SJCRH30 (cell line): ENCODE measurements around the gene ICAM2. TPM values are rescaled to one million over a fixed set of nuclear protein-coding genes. Genes with fewer than 3 reads are reported as not detected.

ENCODE experiments used
- DNase-seq, 2 experiments: peaks; one replicate each; pipeline ENCODE4 v3.0.0-alpha.2; 2015 to 2020
- H3K27ac ChIP-seq: fragments of 250-450 bp; sonication (Bioruptor Pico); 2 replicates; pipeline ENCODE4 v1.5.1; 2020; ENCODE audit warnings: mild to moderate bottlenecking, moderate library complexity
- H3K27me3 ChIP-seq: fragments of 250-450 bp; sonication (Bioruptor Pico); 2 replicates; pipeline ENCODE4 v1.5.1; 2020; ENCODE audit warnings: mild to moderate bottlenecking, moderate library complexity
- H3K36me3 ChIP-seq: fragments of 250-450 bp; sonication (Bioruptor Pico); 2 replicates; pipeline ENCODE4 v1.5.1; 2020; ENCODE audit warnings: mild to moderate bottlenecking, moderate library complexity
- H3K4me1 ChIP-seq: fragments of 250-450 bp; sonication (Bioruptor Pico); 2 replicates; pipeline ENCODE4 v1.5.1; 2020; ENCODE audit warnings: mild to moderate bottlenecking, moderate library complexity
- H3K4me3 ChIP-seq: fragments of 250-450 bp; sonication (Bioruptor Pico); 2 replicates; pipeline ENCODE4 v1.5.1; 2020; ENCODE audit warnings: mild to moderate bottlenecking, moderate library complexity
- H3K9me3 ChIP-seq: fragments of 250-450 bp; sonication (Bioruptor Pico); replicated peaks from 2 replicates; pipeline ENCODE4 v1.5.1; 2020; ENCODE audit warnings: mild to moderate bottlenecking, moderate library complexity
- total RNA-seq: library from RNA; depleted of rRNA; stranded (reverse); fragments of >200 nt; shearing (Covaris generic); gene quantifications from 2 replicates; pipeline ENCODE4 v1.2.3, GENCODE V29; 2014

Gene ICAM2
- total RNA-seq, 1 experiment from 2014 or later, result 0.43 TPM

GRCh38 chr17:63998721-63999679 lies 21.4 kb downstream of the ICAM2 start:
- Histone ChIP-seq H3K4me3 (peak overlapping the region; percentile 54), H3K9me3 (no peaks in the 10 kb centered on the region), H3K4me1 (peaks cover 16% of the 10 kb centered on the region), H3K27me3 (no peaks in the 10 kb centered on the region), H3K36me3 (no peaks in the 10 kb centered on the region), H3K27ac (no peak overlapping the region)
- no peak for DNase-seq

GRCh38 chr17:63998050-63998720 lies 22.2 kb downstream of the ICAM2 start, which contains the start of gene PRR29:
PRR29 (plus strand) TSS chr17:63998351; CDS start chr17:63998365, 14 bp downstream.
- Histone ChIP-seq H3K27me3 (no peaks in the 10 kb centered on the region), H3K4me3 (peak within 1 kb of the TSS; percentile 54), H3K36me3 (no peaks in the 10 kb centered on the region), H3K9me3 (no peaks in the 10 kb centered on the region), H3K4me1 (peaks cover 16% of the 10 kb centered on the region), H3K27ac (peak within 1 kb of the TSS; percentile 52)
- DNase-seq, result peak; percentile 72 to 80

- H3K9me3 ChIP-seq, result no peaks in the 10 kb centered on the region
- peak overlapping the region; percentile 52 for H3K27ac ChIP-seq
- H3K36me3 ChIP-seq, result no peaks in the 10 kb centered on the region
- peak; percentile 69 to 78 for DNase-seq
- no peaks in the 10 kb centered on the region for H3K27me3 ChIP-seq
- H3K4me3 ChIP-seq, result peak overlapping the region; percentile 54
- peaks cover 16% of the 10 kb centered on the region for H3K4me1 ChIP-seq
Observed at GRCh38 chr17:63997341-63998048, 22.9 kb downstream of the ICAM2 start.

GRCh38 chr17:63996430-63997182 lies 23.8 kb downstream of the ICAM2 start:
- no peaks in the 10 kb centered on the region for H3K9me3 ChIP-seq
- H3K27ac ChIP-seq, result no peak overlapping the region
- no peak for DNase-seq
- peaks cover 16% of the 10 kb centered on the region for H3K4me1 ChIP-seq
- no peak overlapping the region for H3K4me3 ChIP-seq
- no peaks in the 10 kb centered on the region for H3K27me3 ChIP-seq
- no peaks in the 10 kb centered on the region for H3K36me3 ChIP-seq

GRCh38 chr17:63995626-63996025 lies 24.8 kb downstream of the ICAM2 start:
- no peak for DNase-seq
- no peak overlapping the region for H3K4me3 ChIP-seq
- peaks cover 16% of the 10 kb centered on the region for H3K4me1 ChIP-seq
- no peaks in the 10 kb centered on the region for H3K27me3 ChIP-seq
- no peaks in the 10 kb centered on the region for H3K36me3 ChIP-seq
- no peaks in the 10 kb centered on the region for H3K9me3 ChIP-seq
- no peak overlapping the region for H3K27ac ChIP-seq

- DNase-seq, result no peak
- no peak overlapping the region for H3K4me3 ChIP-seq
Observed at GRCh38 chr17:63993368-63993985, 27.0 kb downstream of the ICAM2 start.

GRCh38 chr17:63991611-63992010 lies 28.8 kb downstream of the ICAM2 start:
- no peak for DNase-seq
- H3K9me3 ChIP-seq, result no peaks in the 10 kb centered on the region
- no peaks in the 10 kb centered on the region for H3K36me3 ChIP-seq
- H3K27me3 ChIP-seq, result no peaks in the 10 kb centered on the region
- H3K27ac ChIP-seq, result no peak overlapping the region
- H3K4me3 ChIP-seq, result no peak overlapping the region
- peaks cover 21% of the 10 kb centered on the region for H3K4me1 ChIP-seq

More at GRCh38 chr17:63993368-63993985, 27.0 kb downstream of the ICAM2 start:
- no peaks in the 10 kb centered on the region for H3K36me3 ChIP-seq
- no peaks in the 10 kb centered on the region for H3K9me3 ChIP-seq
- peaks cover 23% of the 10 kb centered on the region for H3K4me1 ChIP-seq
- no peak overlapping the region for H3K27ac ChIP-seq
- H3K27me3 ChIP-seq, result no peaks in the 10 kb centered on the region

- Histone ChIP-seq H3K27me3 (no peaks in the 10 kb centered on the region), H3K4me3 (peak overlapping the region; percentile 87), H3K4me1 (peaks cover 35% of the 10 kb centered on the region), H3K27ac (peak overlapping the region; percentile 97), H3K9me3 (no peaks in the 10 kb centered on the region), H3K36me3 (no peaks in the 10 kb centered on the region)
- DNase-seq, result no peak
Observed at GRCh38 chr17:63989622-63990345, 30.6 kb downstream of the ICAM2 start.

GRCh38 chr17:63988741-63989621 lies 31.5 kb downstream of the ICAM2 start:
- Histone ChIP-seq H3K36me3 (no peaks in the 10 kb centered on the region), H3K27ac (peak overlapping the region; percentile 97), H3K27me3 (no peaks in the 10 kb centered on the region), H3K4me1 (peaks cover 41% of the 10 kb centered on the region), H3K9me3 (no peaks in the 10 kb centered on the region), H3K4me3 (peak overlapping the region; percentile 87)
- peak; percentile 72 to 75 for DNase-seq

- no peaks in the 10 kb centered on the region for H3K9me3 ChIP-seq
- no peaks in the 10 kb centered on the region for H3K27me3 ChIP-seq
- H3K36me3 ChIP-seq, result no peaks in the 10 kb centered on the region
- peaks cover 50% of the 10 kb centered on the region for H3K4me1 ChIP-seq
- H3K27ac ChIP-seq, result peak overlapping the region; percentile 97
- peak overlapping the region; percentile 87 for H3K4me3 ChIP-seq
- DNase-seq, result no peak
Observed at GRCh38 chr17:63988127-63988478, 32.3 kb downstream of the ICAM2 start.

- Histone ChIP-seq H3K4me1 (peaks cover 51% of the 10 kb centered on the region), H3K27ac (peak overlapping the region; percentile 97), H3K36me3 (no peaks in the 10 kb centered on the region), H3K9me3 (no peaks in the 10 kb centered on the region), H3K27me3 (no peaks in the 10 kb centered on the region), H3K4me3 (peak overlapping the region; percentile 87; the same call in 1 of the 2 replicates)
- no peak for DNase-seq
Observed at GRCh38 chr17:63987221-63988126, 33.0 kb downstream of the ICAM2 start.

GRCh38 chr17:63986821-63987220 lies 33.6 kb downstream of the ICAM2 start:
- H3K4me1 ChIP-seq, result peaks cover 51% of the 10 kb centered on the region
- peak overlapping the region; percentile 97 for H3K27ac ChIP-seq
- H3K4me3 ChIP-seq, result no peak overlapping the region
- no peaks in the 10 kb centered on the region for H3K27me3 ChIP-seq
- peaks cover 6% of the 10 kb centered on the region; the same call in 1 of the 2 replicates for H3K36me3 ChIP-seq
- H3K9me3 ChIP-seq, result peaks cover 6% of the 10 kb centered on the region
- DNase-seq, result peak in 1 of 2 experiments; percentile 20
